HUES48 (cell line): ENCODE results near the gene FPR2.

ENCODE experiments used
- H3K27ac ChIP-seq: one replicate; pipeline ENCODE4 v1.7.0; 2013; ENCODE audit warnings: low read depth, low read length, inconsistent platforms
- H3K27me3 ChIP-seq: 2 replicates; pipeline ENCODE4 v1.6.1; 2013; ENCODE audit warnings: mild to moderate bottlenecking, low read length; ENCODE audit not compliant: control insufficient read depth, insufficient read depth
- H3K36me3 ChIP-seq: 2 replicates; pipeline ENCODE4 v1.6.1; 2013; ENCODE audit warnings: low read length; ENCODE audit not compliant: control insufficient read depth, insufficient read depth
- H3K4me1 ChIP-seq: 2 replicates; pipeline ENCODE4 v1.6.1; 2013; ENCODE audit warnings: mild to moderate bottlenecking, low read length; ENCODE audit not compliant: control insufficient read depth, insufficient read depth
- H3K4me3 ChIP-seq: 2 replicates; pipeline ENCODE4 v1.5.1; 2013; ENCODE audit warnings: mild to moderate bottlenecking, low read depth, low read length
- H3K9ac ChIP-seq: 2 replicates; pipeline ENCODE4 v1.6.1; 2013; ENCODE audit warnings: mild to moderate bottlenecking, low read depth, low read length, moderate library complexity
- H3K9me3 ChIP-seq: 2 replicates; pipeline ENCODE4 v1.6.1; 2013; ENCODE audit warnings: low read length; ENCODE audit not compliant: control insufficient read depth, insufficient read depth

Gene FPR2

DNA sequence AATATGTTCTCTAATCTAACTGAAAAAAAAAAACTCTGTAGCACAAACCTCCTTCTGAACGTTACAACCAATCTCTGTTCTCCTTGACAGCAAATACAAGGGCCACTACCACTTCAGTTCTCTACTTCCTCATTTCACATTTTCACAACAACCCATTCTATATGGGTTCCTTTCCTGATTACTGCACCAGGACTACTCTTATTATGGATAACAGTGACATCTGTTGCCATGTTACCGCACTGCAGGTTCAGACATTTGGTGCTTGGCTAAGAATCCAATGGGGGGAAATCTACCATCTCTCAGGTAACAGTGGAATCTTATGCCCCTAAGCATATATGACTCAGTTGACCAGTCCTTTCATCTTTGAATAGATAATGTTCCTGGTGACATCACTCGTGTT lies 22.4 kb downstream of the FPR2 start:
- H3K4me3 ChIP-seq: no peak overlapping the region
- H3K27me3 ChIP-seq: 0 out of 2 replicates have a peak, but pooled peaks cover 10% of the 10 kb centered on the region
- no peaks in the 10 kb centered on the region for H3K4me1 ChIP-seq
- H3K9ac ChIP-seq: no peak overlapping the region
- no peaks in the 10 kb centered on the region for H3K36me3 ChIP-seq
- H3K27ac ChIP-seq: no peak overlapping the region
- H3K9me3 ChIP-seq: peaks cover 10% of the 10 kb centered on the region

DNA sequence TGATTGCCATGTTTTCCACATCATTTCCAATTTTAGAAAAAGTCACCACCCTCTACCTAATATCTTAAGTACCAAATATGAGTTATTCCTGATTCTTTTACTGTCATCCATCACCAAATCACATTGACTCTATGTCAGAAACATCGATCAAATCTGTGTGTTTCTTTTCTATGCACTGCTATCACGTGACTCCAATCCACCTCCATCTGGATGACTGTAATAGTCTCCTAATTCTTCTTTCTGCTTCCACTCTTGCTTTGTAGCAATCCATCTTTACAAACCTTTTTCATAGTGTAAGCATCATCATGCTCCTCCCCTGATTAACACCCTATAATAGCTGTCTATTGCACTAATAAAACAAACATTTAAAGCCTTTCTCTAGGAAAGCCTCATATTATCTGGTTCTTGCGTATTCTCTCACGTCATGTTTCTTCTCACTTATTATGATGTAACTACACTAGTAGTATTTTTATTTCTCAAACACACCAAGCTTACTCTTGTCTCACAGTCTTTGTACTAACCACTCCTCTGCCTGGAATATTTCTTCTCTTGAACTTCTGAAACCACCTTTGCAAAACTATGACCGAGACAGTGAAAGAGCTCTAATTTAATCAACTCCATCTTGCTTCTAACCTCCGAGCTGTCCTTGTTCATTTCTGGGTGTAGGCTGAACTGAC lies 23.3 kb downstream of the FPR2 start:
- no peaks in the 10 kb centered on the region for H3K36me3 ChIP-seq
- no peak overlapping the region for H3K27ac ChIP-seq
- peaks cover 12% of the 10 kb centered on the region for H3K9me3 ChIP-seq
- no peak overlapping the region for H3K4me3 ChIP-seq
- no peaks in the 10 kb centered on the region for H3K4me1 ChIP-seq
- 0 out of 2 replicates have a peak, but pooled peaks cover 8% of the 10 kb centered on the region for H3K27me3 ChIP-seq
- no peak overlapping the region for H3K9ac ChIP-seq

DNA sequence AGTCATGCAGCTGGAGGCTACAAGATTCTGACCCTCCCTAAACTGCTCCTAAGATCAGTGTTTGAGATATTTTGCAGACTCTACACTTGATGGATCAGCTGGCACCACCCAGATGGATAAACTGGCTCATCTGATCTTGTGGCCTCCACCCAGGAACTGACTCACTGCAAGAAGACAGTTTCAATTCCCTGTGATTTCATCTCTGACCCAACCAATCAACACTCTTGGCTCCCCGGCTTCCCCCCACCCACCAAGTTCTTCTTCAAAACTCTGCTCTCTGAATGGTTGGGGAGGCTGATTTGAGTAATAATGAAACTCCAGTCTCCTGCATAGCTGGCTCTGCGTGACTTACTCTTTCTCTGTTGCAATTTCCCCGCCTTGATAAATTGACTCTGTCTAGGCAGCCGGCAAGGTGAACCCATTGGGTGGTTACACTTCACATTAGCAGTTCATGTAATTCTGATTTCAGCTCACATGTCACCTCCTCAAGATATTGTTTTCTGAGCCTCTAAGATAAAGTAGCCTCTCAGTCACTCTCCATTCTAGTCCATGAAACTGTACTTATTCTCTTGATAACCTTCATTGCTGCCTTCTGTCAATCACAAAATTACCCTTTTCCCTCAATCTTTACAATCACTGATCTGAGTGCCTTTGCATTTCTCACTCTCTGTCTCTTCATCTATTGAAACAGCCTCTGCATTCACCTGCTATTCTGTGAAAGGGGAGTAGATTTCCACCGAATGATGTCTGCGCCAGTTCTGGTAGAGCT lies 24.1 kb downstream of the FPR2 start:
- no peak overlapping the region for H3K9ac ChIP-seq
- H3K4me3 ChIP-seq: no peak overlapping the region
- H3K27me3 ChIP-seq: 0 out of 2 replicates have a peak, but pooled peaks cover 7% of the 10 kb centered on the region
- no peaks in the 10 kb centered on the region for H3K4me1 ChIP-seq
- H3K27ac ChIP-seq: no peak overlapping the region
- H3K36me3 ChIP-seq: no peaks in the 10 kb centered on the region
- H3K9me3 ChIP-seq: peaks cover 17% of the 10 kb centered on the region

DNA sequence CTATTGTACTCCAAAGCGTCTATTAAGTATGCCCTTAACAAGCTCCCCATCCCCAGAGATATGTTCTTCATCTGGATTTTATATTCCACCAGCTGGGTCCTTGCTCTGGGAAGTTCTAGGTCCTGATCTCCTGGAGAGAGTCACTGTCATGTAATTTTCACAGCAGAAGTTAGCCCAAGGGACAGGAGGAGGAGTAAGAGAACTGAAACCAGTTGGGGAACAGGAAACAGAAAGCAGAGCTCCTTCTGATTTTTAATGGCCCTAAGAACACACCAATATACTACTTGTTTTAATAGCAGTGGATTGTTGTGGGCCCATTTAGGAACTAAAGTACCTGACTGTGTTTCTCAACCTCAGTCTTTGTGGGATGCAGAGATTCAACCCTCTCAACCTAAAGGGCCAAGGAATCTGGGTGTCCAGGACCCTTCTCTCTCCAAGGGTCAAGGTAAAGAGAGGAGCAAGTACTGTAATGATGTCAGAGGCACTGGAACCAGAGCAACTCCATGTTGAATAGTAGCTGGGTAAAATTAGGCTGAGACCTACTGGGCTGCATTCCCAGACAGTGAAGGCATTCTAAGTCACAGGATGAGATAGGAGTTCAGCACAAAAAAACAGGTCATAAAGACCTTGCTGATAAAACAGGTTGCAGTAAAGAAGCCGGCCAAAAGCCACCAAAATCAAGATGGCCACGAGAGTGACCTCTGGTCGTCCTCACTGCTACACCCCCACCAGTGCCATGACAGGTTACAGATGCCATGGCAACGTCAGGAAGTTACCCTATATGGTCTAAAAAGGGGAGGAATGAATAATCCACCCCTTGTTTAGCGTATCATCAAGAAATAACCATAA lies 25.9 kb downstream of the FPR2 start:
- no peak overlapping the region for H3K4me3 ChIP-seq
- H3K27me3 ChIP-seq: no peaks in the 10 kb centered on the region
- no peaks in the 10 kb centered on the region for H3K36me3 ChIP-seq
- H3K27ac ChIP-seq: no peak overlapping the region
- H3K4me1 ChIP-seq: no peaks in the 10 kb centered on the region
- H3K9me3 ChIP-seq: peaks cover 23% of the 10 kb centered on the region
- H3K9ac ChIP-seq: no peak overlapping the region

DNA sequence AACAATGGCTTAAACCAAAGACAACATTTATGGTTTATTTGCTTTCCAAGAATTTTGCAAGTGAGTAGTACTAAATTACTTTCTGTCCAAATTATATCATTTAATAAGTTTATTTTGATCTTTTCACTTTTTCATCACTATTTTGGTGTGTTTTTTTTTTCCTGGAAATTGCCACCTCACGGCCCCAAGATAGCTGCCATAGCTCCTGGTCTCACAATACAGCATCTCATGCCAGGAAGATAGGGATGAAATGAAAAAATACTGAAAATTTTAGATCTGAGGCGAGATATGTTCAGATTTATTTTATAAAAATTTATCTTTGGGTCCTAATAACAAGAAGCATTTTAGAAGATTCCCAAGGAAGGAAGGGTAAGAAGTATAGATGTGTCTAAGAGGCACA lies 27.0 kb downstream of the FPR2 start:
- H3K4me3 ChIP-seq: no peak overlapping the region
- H3K9me3 ChIP-seq: peaks cover 23% of the 10 kb centered on the region
- no peaks in the 10 kb centered on the region for H3K27me3 ChIP-seq
- H3K9ac ChIP-seq: no peak overlapping the region
- H3K4me1 ChIP-seq: no peaks in the 10 kb centered on the region
- no peak overlapping the region for H3K27ac ChIP-seq
- H3K36me3 ChIP-seq: no peaks in the 10 kb centered on the region

DNA sequence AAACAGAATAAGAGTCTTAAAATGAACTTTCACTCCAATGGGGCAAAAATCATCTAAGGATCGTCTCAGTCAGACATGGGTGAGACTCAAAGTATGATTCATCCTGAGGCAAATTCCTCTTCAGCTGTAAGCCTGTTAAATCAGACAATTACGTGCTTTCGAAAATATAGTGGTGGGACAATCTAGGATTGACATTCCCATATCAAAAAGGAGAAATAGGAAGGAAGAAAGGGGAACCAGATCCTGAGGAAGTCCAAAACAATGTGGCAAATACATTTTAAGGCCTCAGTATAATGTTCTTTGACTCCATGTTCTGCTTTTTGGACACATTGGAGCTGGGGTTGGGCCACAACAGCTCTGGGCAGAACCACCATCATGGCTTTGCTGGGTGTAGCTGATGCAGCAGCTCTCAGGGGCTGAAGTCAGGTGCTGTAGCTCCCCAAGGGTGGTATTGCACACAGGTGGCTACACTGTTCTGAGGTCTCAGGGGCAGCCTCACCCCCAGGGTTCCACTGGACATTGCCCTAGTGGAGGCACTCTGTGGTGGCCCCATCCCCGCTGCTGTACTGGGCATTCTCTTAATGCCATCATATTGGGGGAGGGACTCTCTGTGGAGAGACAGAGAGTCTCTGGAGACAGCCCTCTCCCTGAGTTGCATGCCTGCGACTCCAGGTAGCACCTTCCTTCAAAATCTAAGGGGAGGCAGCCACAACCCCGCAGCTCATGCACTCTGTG lies 28.2 kb downstream of the FPR2 start:
- Histone ChIP-seq H3K4me1 (no peaks in the 10 kb centered on the region), H3K27me3 (no peaks in the 10 kb centered on the region), H3K36me3 (no peaks in the 10 kb centered on the region), H3K9me3 (peaks cover 32% of the 10 kb centered on the region), H3K4me3 (no peak overlapping the region), H3K27ac (no peak overlapping the region), H3K9ac (no peak overlapping the region)

DNA sequence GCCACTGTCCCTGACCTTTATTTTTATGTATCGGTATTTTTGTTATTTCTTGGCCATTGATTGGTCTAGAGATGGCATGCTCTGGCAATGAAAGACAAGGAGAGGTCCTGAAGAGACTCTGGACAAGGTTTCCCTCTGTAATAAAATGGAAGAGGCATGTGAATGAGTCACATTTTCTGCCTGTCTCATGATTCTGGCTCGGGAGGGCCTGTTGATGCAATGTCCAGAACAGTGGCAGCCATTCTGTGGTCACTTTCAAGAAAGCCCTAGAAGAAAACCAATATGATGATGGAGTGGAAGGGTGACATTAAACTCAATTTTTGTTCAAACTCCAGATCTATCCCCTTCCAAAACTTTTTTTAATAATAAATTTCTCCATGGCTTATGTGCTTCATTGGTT lies 32.0 kb downstream of the FPR2 start:
- Histone ChIP-seq H3K27me3 (no peaks in the 10 kb centered on the region), H3K4me3 (no peak overlapping the region), H3K36me3 (no peaks in the 10 kb centered on the region), H3K27ac (no peak overlapping the region), H3K9me3 (peaks cover 40% of the 10 kb centered on the region), H3K9ac (no peak overlapping the region), H3K4me1 (no peaks in the 10 kb centered on the region)

DNA sequence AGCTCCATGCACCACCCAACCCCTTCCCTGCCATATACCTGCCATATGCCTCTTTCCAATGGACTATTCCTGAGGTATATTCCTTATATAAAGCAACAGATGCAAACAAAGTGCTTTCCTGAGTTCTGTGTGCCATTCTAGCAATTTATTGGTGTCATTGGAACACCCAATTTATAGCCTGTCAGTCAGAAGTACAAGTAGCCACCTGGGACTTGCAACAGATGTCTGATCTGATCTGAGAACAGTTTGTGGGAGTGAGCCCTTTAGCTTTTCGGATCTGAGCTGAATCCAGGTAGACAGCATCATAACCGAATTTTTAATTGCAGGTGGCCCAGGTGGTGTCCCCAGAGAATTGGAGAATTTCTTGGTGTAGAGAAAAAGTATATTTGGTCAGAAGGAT lies 33.0 kb downstream of the FPR2 start:
- H3K9me3 ChIP-seq: peaks cover 45% of the 10 kb centered on the region; the same call in 1 of the 2 replicates

DNA sequence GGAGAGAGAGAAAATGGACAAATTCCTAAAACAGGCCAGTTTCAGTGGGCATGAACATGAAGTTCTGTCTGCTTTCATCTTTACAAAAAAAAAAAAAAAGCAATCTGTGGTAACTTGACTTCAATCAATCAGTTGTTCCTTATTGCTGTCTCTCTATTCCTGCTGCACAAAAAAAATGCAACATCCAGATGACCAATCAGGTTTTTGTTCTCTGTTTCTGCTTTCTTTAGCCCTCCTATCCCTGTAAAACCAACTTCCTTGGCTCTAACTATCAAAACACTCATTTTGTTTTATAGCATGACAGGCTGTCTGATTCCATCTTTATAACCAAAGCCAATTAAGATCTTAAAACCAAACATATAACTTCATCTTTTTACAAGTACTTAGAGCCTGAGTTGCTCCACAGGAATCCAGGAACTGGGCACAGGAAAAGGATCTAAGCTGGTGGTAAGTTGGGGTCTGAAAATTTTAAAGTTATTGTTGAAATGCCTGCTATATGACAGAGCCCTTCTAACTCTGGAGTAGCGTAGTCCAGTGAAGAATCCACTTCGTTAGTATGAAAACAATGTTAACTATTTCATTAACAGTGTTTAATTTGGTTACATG lies 34.0 kb downstream of the FPR2 start, which contains the start of gene FPR3:
Gene FPR3, plus strand, starts transcription at position 273 of the 606 bp plus-strand sequence. CDS start 28,592 bp downstream, outside the sequence.
- Histone ChIP-seq H3K36me3 (no peaks in the 10 kb centered on the region), H3K9ac (no peak within 1 kb of the TSS), H3K4me1 (no peaks in the 10 kb centered on the region), H3K27me3 (no peaks in the 10 kb centered on the region), H3K27ac (no peak within 1 kb of the TSS), H3K4me3 (no peak within 1 kb of the TSS), H3K9me3 (peaks cover 46% of the 10 kb centered on the region)

More for the DNA sequence above, 33.0 kb downstream of the FPR2 start:
- Histone ChIP-seq H3K4me3 (no peak overlapping the region), H3K27ac (no peak overlapping the region), H3K36me3 (no peaks in the 10 kb centered on the region), H3K9ac (no peak overlapping the region), H3K4me1 (no peaks in the 10 kb centered on the region), H3K27me3 (no peaks in the 10 kb centered on the region)

DNA sequence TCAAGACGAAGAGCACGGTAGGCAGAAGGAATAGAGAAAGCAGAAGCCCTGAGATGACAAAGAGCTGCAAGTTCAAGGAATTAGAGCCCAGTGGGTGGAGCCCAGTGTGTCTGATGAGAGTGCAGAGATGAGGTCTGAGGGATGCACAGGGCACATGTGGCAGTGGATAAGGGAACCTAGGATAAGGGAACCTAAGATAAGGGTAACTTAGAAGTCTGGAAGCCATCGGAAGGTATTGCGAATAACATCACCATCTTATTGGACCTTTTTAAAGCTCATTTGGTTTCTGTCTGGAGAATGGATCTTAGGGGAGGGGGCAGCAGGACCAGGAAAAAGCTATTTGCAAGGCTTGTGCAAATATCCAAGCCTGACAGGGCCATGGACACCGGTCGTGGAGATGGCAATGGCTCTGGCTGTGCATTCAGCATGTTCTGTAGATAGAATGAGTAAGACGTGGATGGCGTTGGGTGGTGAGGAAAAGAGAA lies 35.3 kb downstream of the FPR2 start:
- H3K4me3 ChIP-seq: no peak overlapping the region
- H3K27ac ChIP-seq: no peak overlapping the region
- H3K4me1 ChIP-seq: no peaks in the 10 kb centered on the region
- H3K27me3 ChIP-seq: no peaks in the 10 kb centered on the region
- H3K9ac ChIP-seq: no peak overlapping the region
- no peaks in the 10 kb centered on the region for H3K36me3 ChIP-seq
- peaks cover 54% of the 10 kb centered on the region for H3K9me3 ChIP-seq
